Activated CD4-positive, alpha-beta T cell treated with anti-CD3 and anti-CD28 coated beads, Interleukin-2, Interleukin-6, amounts not matched to agents 100 ng/mL and 50 ng/mL, durations not matched to agents 16 hours and 8 hours (primary cell): Measurements from ENCODE around the gene SNRNP70.

Source experiments
- DNase-seq: peaks from one replicate; pipeline ENCODE4 v3.0.0-alpha.2; 2020

SNRNP70 gene

GRCh38 chr19:49064768-49065611 is 20.3 kb upstream of the SNRNP70 start, which contains the start of gene NTF4:
Gene NTF4, minus strand, starts transcription at chr19:49064818. Its CDS starts 2,821 bp downstream, at chr19:49061997.
- DNase-seq, result no peak

- no peak for DNase-seq
Measured at GRCh38 chr19:49065905-49066512, 19.2 kb upstream of the SNRNP70 start.

- no peak for DNase-seq
Measured at GRCh38 chr19:49067554-49067953, 17.7 kb upstream of the SNRNP70 start.

GRCh38 chr19:49069026-49069425 is 16.2 kb upstream of the SNRNP70 start:
- DNase-seq, result no peak

- DNase-seq, result no peak
Measured at GRCh38 chr19:49070416-49070815, 14.8 kb upstream of the SNRNP70 start.

GRCh38 chr19:49071860-49072547 is 13.2 kb upstream of the SNRNP70 start:
- peak; percentile 19 for DNase-seq

GRCh38 chr19:49073514-49074378 is 11.5 kb upstream of the SNRNP70 start:
- DNase-seq, result peak; percentile 16

GRCh38 chr19:49074869-49075268 is 10.4 kb upstream of the SNRNP70 start:
- DNase-seq, result peak; percentile 35

- DNase-seq, result no peak
Measured at GRCh38 chr19:49080392-49080791, 4.9 kb upstream of the SNRNP70 start.

GRCh38 chr19:49081273-49081672 is 4.0 kb upstream of the SNRNP70 start:
- no peak for DNase-seq

GRCh38 chr19:49084206-49085019 is 838 bp upstream of the SNRNP70 start:
- DNase-seq, result no peak

- no peak for DNase-seq
Measured at GRCh38 chr19:49085868-49086232, 599 bp downstream of the SNRNP70 start.

- no peak for DNase-seq
Measured at GRCh38 chr19:49086296-49086695, 1.0 kb downstream of the SNRNP70 start.

GRCh38 chr19:49091391-49092038 is 6.3 kb downstream of the SNRNP70 start:
- DNase-seq, result peak; percentile 23

- no peak for DNase-seq
Measured at GRCh38 chr19:49092686-49093085, 7.4 kb downstream of the SNRNP70 start.

GRCh38 chr19:49094505-49095482 is 9.5 kb downstream of the SNRNP70 start:
- no peak for DNase-seq

- DNase-seq, result peak; percentile 83
Measured at GRCh38 chr19:49097453-49098288, 12.4 kb downstream of the SNRNP70 start.

GRCh38 chr19:49098795-49099194 is 13.5 kb downstream of the SNRNP70 start:
- no peak for DNase-seq

GRCh38 chr19:49101160-49101559 is 15.9 kb downstream of the SNRNP70 start:
- DNase-seq, result no peak
